Hepatocyte (in vitro differentiated cells): ENCODE measurements around the gene CDR2L. TPM values are rescaled to one million over a fixed set of nuclear protein-coding genes. Genes with fewer than 3 reads are reported as not detected.

Experiments
- DNase-seq: peaks from one replicate; pipeline ENCODE4 v3.0.0-alpha.2; 2016; ENCODE audit warnings: low spot score
- H2AFZ ChIP-seq: fragments of 200-600 bp; sonication (generic); 2 replicates; pipeline ENCODE4 v1.6.0; 2016; ENCODE audit warnings: antibody characterized with exemption, mild to moderate bottlenecking
- H3K27ac ChIP-seq: fragments of 200-600 bp; sonication (generic); 2 replicates; pipeline ENCODE4 v1.5.1; 2016; ENCODE audit warnings: mild to moderate bottlenecking
- H3K27me3 ChIP-seq: fragments of 200-600 bp; sonication (generic); 2 replicates; pipeline ENCODE4 v1.6.1; 2016
- H3K36me3 ChIP-seq: fragments of 200-600 bp; sonication (generic); replicated peaks from 2 replicates; pipeline ENCODE4 v1.5.1; 2016; ENCODE audit warnings: low read depth; ENCODE audit not compliant: insufficient read depth
- H3K4me1 ChIP-seq: fragments of 200-600 bp; sonication (generic); 2 replicates; pipeline ENCODE4 v1.5.1; 2016; ENCODE audit warnings: mild to moderate bottlenecking, moderate library complexity; ENCODE audit not compliant: insufficient read depth
- H3K4me2 ChIP-seq: fragments of 200-600 bp; sonication (generic); 2 replicates; pipeline ENCODE4 v1.6.0; 2016
- H3K4me3 ChIP-seq: fragments of 200-600 bp; sonication (generic); 2 replicates; pipeline ENCODE4 v1.5.1; 2016; ENCODE audit warnings: mild to moderate bottlenecking
- H3K79me2 ChIP-seq: fragments of 200-600 bp; sonication (generic); 2 replicates; pipeline ENCODE4 v1.6.0; 2017; ENCODE audit warnings: mild to moderate bottlenecking
- H3K9me2 ChIP-seq: fragments of 200-600 bp; sonication (generic); replicated peaks from 2 replicates; pipeline ENCODE4 v1.6.0; 2017; ENCODE audit warnings: mild to moderate bottlenecking; ENCODE audit not compliant: insufficient read depth
- H3K9me3 ChIP-seq: fragments of 200-600 bp; sonication (generic); 2 replicates; pipeline ENCODE4 v1.5.1; 2016; ENCODE audit warnings: low read depth, mild to moderate bottlenecking
- H4K20me1 ChIP-seq: fragments of 200-600 bp; sonication (generic); 2 replicates; pipeline ENCODE4 v1.6.0; 2016; ENCODE audit warnings: mild to moderate bottlenecking; ENCODE audit not compliant: insufficient read depth, poor library complexity, severe bottlenecking
- EZH2 ChIP-seq: fragments of 200-600 bp; sonication (generic); IDR thresholded peaks from 2 replicates; pipeline ENCODE4 v1.6.1; 2016; ENCODE audit warnings: antibody characterized with exemption, mild to moderate bottlenecking, borderline replicate concordance
- EZH2phosphoT487 ChIP-seq: fragments of 200-600 bp; sonication (generic); IDR thresholded peaks from one replicate; pipeline ENCODE4 v1.6.1; 2018; ENCODE audit warnings: antibody characterized with exemption, mild to moderate bottlenecking, low read depth, moderate library complexity; ENCODE audit not compliant: unreplicated experiment, severe bottlenecking
- WGBS: methylation state at CpG from one replicate; pipeline ENCODE4 v1.1.6; 2016; ENCODE audit warnings: low lambda C conversion rate; ENCODE audit errors: missing lambda C conversion rate; 5-methylcytosine and 5-hydroxymethylcytosine counted together
- polyA plus RNA-seq: library from polyadenylated mRNA; unstranded; fragments of >200 nt; fragmentation: Nextera tagmentation; extraction: Ambion mirVana; gene quantifications from 2 replicates; pipeline ENCODE4 v1.2.1, GENCODE V29; 2016
- total RNA-seq: library from RNA; depleted of rRNA; stranded (reverse); fragments of >200 nt; gene quantifications from 2 replicates; pipeline ENCODE4 v1.2.3, GENCODE V29; 2014
- TF ChIP-seq, protein P1 (sequence below): fragments of 200-600 bp; sonication (generic); IDR thresholded peaks from 2 replicates; pipeline ENCODE4 v1.5.1; 2016; ENCODE audit warnings: antibody characterized with exemption, mild to moderate bottlenecking; ENCODE audit not compliant: poor library complexity

CDR2L gene
- total and polyA plus RNA-seq, 2 experiments from 2014 or later = 16.4 to 17.0 TPM

DNA sequence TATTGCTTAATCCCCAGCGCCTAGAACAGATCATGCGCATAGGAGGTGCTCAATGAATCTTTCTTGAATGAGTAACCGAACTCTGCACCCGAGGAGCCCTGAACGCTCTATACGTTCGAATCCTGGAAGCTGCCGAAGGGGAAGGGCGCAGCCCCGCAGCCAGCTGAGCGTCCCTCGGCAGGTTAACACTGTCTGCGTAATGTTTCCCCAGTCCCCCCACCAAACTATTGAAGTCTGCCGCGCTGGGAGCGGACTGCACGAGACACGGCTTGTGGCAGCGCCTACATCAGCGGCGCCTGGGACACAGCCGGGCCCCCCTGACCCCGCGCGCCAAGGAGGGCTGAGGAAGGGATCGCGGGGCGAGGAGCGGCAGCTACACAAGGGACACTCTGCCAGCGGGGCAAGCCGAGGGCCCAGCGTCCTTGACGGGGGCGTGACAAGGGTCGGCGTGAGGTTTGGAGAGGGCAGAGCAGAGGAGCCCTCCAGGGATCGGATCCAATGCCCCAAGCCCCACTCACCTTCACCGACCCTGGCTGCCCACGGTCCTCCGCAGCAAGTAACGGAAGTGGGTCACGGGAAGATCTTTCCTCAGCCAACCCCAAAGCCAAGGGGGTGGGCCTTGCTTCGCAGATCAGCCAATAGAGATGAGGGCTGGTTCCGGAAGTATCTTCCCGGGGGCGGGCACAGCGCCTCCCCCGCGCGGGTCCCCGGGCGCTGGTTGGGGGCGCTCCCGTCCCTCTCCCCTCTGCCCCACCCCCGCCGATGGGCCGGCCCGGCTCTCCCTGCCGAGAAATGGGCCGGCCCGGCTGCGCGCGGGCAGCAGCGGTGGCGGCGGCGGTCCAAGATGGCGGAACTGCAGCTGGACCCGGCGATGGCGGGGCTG lies 59.2 kb downstream of the CDR2L start, which contains the start of the genes ATP5PD and KCTD2:
TSS of gene ATP5PD (minus strand) at position 563 of the 883 bp plus-strand sequence. CDS start 4,319 bp downstream, outside the sequence.
TSS of gene KCTD2 (plus strand) at position 819 of the 883 bp plus-strand sequence. CDS start at position 845, 26 bp downstream.
- peak within 1 kb of the TSS; percentile 90 for H3K4me2 ChIP-seq
- H3K79me2 ChIP-seq = peaks cover 56% of the 10 kb centered on the region
- WGBS = under 1% methylated on average over 39 of the region's 72 CpGs

DNA sequence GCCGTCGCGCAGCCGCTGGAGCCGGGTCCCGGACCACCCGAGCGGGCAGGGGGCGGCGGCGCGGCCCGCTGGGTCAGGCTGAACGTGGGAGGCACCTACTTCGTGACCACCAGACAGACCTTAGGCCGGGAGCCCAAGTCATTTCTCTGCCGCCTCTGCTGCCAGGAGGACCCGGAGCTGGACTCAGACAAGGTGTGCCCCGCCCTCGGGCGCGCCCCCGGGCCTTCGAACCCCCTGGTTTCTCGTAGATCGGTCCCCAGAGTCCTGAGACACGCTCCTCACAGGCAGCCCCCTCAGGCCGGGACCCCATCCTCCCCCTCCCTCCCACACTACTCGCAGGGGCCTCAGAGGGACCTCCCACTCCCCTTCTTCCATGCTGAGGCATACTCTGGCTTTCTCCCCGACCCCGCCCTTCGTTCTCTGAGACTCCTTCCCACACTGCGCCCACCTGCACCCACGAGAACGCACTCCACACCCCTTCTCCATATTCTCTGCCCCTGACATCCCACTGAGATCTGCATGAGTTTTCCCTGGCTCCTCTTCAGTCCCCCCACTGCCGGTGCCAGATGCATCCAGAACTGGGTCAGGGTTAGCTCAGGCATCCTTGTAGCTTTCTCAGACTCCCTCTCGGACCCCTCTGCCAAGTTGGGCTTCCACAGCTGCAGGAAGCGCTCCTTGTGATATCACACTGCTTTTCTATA lies 60.1 kb downstream of the CDR2L start:
- no peaks in the 10 kb centered on the region for H4K20me1 ChIP-seq
- peaks cover 60% of the 10 kb centered on the region for H3K79me2 ChIP-seq
- H3K9me2 ChIP-seq = no peaks in the 10 kb centered on the region
- DNase-seq = peak; percentile 50
- H3K9me3 ChIP-seq = no peaks in the 10 kb centered on the region
- peak overlapping the region; percentile 73 for H3K27ac ChIP-seq
- H3K27me3 ChIP-seq = no peaks in the 10 kb centered on the region
- WGBS = 3% methylated on average over 18 of the region's 38 CpGs
- H3K36me3 ChIP-seq = no peaks in the 10 kb centered on the region
- H3K4me2 ChIP-seq = peak overlapping the region; percentile 90
- peak overlapping the region; percentile 82 for H3K4me3 ChIP-seq
- H3K4me1 ChIP-seq = peaks cover 10% of the 10 kb centered on the region
- peak overlapping the region; percentile 42 for H2AFZ ChIP-seq
- TF ChIP-seq, protein P1, sequence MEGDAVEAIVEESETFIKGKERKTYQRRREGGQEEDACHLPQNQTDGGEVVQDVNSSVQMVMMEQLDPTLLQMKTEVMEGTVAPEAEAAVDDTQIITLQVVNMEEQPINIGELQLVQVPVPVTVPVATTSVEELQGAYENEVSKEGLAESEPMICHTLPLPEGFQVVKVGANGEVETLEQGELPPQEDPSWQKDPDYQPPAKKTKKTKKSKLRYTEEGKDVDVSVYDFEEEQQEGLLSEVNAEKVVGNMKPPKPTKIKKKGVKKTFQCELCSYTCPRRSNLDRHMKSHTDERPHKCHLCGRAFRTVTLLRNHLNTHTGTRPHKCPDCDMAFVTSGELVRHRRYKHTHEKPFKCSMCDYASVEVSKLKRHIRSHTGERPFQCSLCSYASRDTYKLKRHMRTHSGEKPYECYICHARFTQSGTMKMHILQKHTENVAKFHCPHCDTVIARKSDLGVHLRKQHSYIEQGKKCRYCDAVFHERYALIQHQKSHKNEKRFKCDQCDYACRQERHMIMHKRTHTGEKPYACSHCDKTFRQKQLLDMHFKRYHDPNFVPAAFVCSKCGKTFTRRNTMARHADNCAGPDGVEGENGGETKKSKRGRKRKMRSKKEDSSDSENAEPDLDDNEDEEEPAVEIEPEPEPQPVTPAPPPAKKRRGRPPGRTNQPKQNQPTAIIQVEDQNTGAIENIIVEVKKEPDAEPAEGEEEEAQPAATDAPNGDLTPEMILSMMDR = no peak
- TF ChIP-seq EZH2 (no peak), EZH2phosphoT487 (no peak)

More for the DNA sequence above, 59.2 kb downstream of the CDR2L start, which contains the start of the genes ATP5PD and KCTD2:
- peak within 1 kb of the TSS; percentile 82 for H3K4me3 ChIP-seq
- H3K9me3 ChIP-seq = no peaks in the 10 kb centered on the region
- H3K9me2 ChIP-seq = no peaks in the 10 kb centered on the region
- H2AFZ ChIP-seq = peak within 1 kb of the TSS; percentile 64
- H3K4me1 ChIP-seq = peaks cover 10% of the 10 kb centered on the region
- H4K20me1 ChIP-seq = no peaks in the 10 kb centered on the region
- TF ChIP-seq EZH2 (no peak), EZH2phosphoT487 (no peak)
- TF ChIP-seq, protein P1 = no peak
- H3K27me3 ChIP-seq = no peaks in the 10 kb centered on the region
- H3K27ac ChIP-seq = peak within 1 kb of the TSS; percentile 94
- no peaks in the 10 kb centered on the region for H3K36me3 ChIP-seq
- DNase-seq = peak; percentile 97

DNA sequence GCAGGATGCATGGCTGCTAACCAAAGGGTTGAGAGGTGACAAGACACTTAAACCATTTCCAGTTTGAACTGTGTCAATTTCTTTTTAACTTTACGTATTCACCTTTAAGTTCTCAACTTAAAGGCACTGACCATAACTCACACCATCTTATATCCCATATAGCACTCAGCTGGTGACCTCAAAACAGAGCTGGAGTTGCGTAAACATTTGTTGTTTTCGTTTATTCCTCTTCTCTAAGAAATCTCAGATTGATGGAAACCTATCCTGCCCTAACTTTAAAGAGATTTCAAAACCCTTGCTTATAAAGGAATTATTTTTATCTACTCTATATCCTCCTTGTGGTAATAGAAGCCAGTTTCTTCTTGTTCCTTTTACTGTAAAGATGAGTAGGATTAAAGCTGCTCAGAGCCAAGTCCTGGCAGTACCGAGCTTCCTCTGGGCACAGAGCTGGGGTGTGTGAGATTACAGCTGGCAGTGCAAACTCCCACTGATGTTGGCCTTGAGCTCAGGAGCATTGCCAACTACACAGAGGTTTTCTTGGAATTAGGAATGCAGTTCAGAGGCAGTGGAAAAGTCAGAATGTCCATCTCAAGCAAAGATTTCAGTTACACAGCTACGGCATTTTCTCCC lies 60.9 kb downstream of the CDR2L start:
- no peak overlapping the region for H2AFZ ChIP-seq
- H3K79me2 ChIP-seq = peaks cover 52% of the 10 kb centered on the region
- H3K4me3 ChIP-seq = no peak overlapping the region
- H3K4me1 ChIP-seq = peaks cover 10% of the 10 kb centered on the region
- H3K9me2 ChIP-seq = no peaks in the 10 kb centered on the region
- DNase-seq = no peak
- TF ChIP-seq EZH2 = no peak
- TF ChIP-seq EZH2phosphoT487 = no peak
- TF ChIP-seq, protein P1 = no peak
- no peaks in the 10 kb centered on the region for H4K20me1 ChIP-seq
- H3K27ac ChIP-seq = peak overlapping the region; percentile 73
- peak overlapping the region; percentile 90 for H3K4me2 ChIP-seq
- no peaks in the 10 kb centered on the region for H3K36me3 ChIP-seq
- 55% methylated on average over 5 of the region's 5 CpGs for WGBS
- no peaks in the 10 kb centered on the region for H3K9me3 ChIP-seq
- no peaks in the 10 kb centered on the region for H3K27me3 ChIP-seq
